ENCODE results near the gene ULBP1. TPM values are rescaled to one million over a fixed set of nuclear protein-coding genes. Genes with fewer than 3 reads are reported as not detected.

ULBP1 gene
- total RNA-seq (2021) = 1.6 and 2.1 TPM in 2 replicates
- long read RNA-seq, transcript ULBP1-201 (5 exons, 3,142 nt) = major isoform, 13 of 13 reads
- long read RNA-seq, partial matches to known transcripts = 0 of 13 reads
- long read RNA-seq, other reads (novel, unspliced or antisense) = 0 of 13 reads

GRCh38 chr6:149963462-149964307, at the start of gene ULBP1:
Gene ULBP1, plus strand, starts transcription at chr6:149963943. Its CDS starts 107 bp downstream, at chr6:149964050.
- H3K4ac ChIP-seq (ENCODE audit: low read depth, low read length) = no peak within 1 kb of the TSS
- H2AFZ ChIP-seq (ENCODE audit: low read length) = no peak within 1 kb of the TSS
- peaks cover 100% of the 10 kb centered on the region for H3K27me3 Mint-ChIP-seq (ENCODE audit: low read depth)
- peak within 1 kb of the TSS; percentile 72 for H3K4me2 ChIP-seq (ENCODE audit: insufficient read depth, insufficient read length, low read length)
- H3K9ac ChIP-seq (ENCODE audit: extremely low read depth, insufficient read length, low read length) = peak within 1 kb of the TSS; percentile 61
- no peak within 1 kb of the TSS for H4K91ac ChIP-seq (ENCODE audit: insufficient read length, low read depth, low read length)
- H2BK5ac ChIP-seq (ENCODE audit: insufficient read length, low read length) = no peak within 1 kb of the TSS
- H3K14ac ChIP-seq (ENCODE audit: insufficient read depth, low read length) = peak within 1 kb of the TSS; percentile 88
- H3K4me1 Mint-ChIP-seq = peaks cover 20 to 25% of the 10 kb centered on the region in 2 experiments
- peaks cover 14% of the 10 kb centered on the region for H3K23me2 ChIP-seq (ENCODE audit: insufficient read length, low read depth, low read length, poor library complexity, severe bottlenecking)
- H3K9me3 Mint-ChIP-seq = no peaks in the 10 kb centered on the region; a peak in 1 of 5 replicates
- H2BK15ac ChIP-seq (ENCODE audit: low read depth, low read length) = no peak within 1 kb of the TSS
- no peaks in the 10 kb centered on the region for H3K79me2 ChIP-seq (ENCODE audit: insufficient read depth, low read length)
- no peak within 1 kb of the TSS for H4K8ac ChIP-seq (replicated peaks; ENCODE audit: insufficient read length, low read depth, low read length)
- no peak within 1 kb of the TSS for H4K5ac ChIP-seq (ENCODE audit: insufficient read length, low read depth, low read length)
- H2BK20ac ChIP-seq (ENCODE audit: low read depth, low read length, poor library complexity, severe bottlenecking) = no peak within 1 kb of the TSS
- H3K56ac ChIP-seq (ENCODE audit: insufficient read length, low read depth, low read length) = no peak within 1 kb of the TSS
- no peak within 1 kb of the TSS for H3K27ac ChIP-seq (ENCODE audit: insufficient read length, low read depth, low read length)
- no peaks in the 10 kb centered on the region for H3K9me3 ChIP-seq (ENCODE audit: control insufficient read depth, low read depth, low read length)
- no peaks in the 10 kb centered on the region for H3K79me1 ChIP-seq (ENCODE audit: insufficient read depth, low read depth, low read length, poor library complexity, severe bottlenecking)
- no peaks in the 10 kb centered on the region for H4K20me1 ChIP-seq (ENCODE audit: control insufficient read depth, insufficient read depth, insufficient read length)
- 0 out of 2 replicates have a peak, but pooled peaks cover 2% of the 10 kb centered on the region for H3K4me1 ChIP-seq (ENCODE audit: insufficient read depth, low read length)
- WGBS (ENCODE audit: extremely low coverage, insufficient read length, low lambda C conversion rate) = no CpG with 5 or more reads among the region's 69 CpGs
- peak; percentile 92 for DNase-seq
- H3K27ac Mint-ChIP-seq = peak within 1 kb of the TSS; percentile 13 to 96 (median 62); a peak in 4 of 7 replicates
- no peak within 1 kb of the TSS for H2BK12ac ChIP-seq (ENCODE audit: insufficient read length, low read depth, low read length)
- no peak for TF ChIP-seq CTCF (conservative IDR thresholded peaks at IDR 0.05)
- peaks cover 0 to 4% (median 0%) of the 10 kb centered on the region in 3 experiments; a peak in 2 of 7 replicates for H3K36me3 Mint-ChIP-seq (ENCODE audit: insufficient read depth in 1 of 3, low read depth in 3 of 3)
- H3K4me3 Mint-ChIP-seq = peak within 1 kb of the TSS; percentile 83 to 85
- H3T11ph ChIP-seq (ENCODE audit: low read length) = no peak within 1 kb of the TSS
- no peak within 1 kb of the TSS for H2BK120ac ChIP-seq (ENCODE audit: low read depth, low read length, poor library complexity, severe bottlenecking)
- peaks cover 54% of the 10 kb centered on the region for H3K27me3 ChIP-seq (ENCODE audit: insufficient read depth, low read length)
- no peak within 1 kb of the TSS for H3K23ac ChIP-seq (ENCODE audit: insufficient read length, low read depth, low read length)
- H3K18ac ChIP-seq (ENCODE audit: insufficient read length, low read depth, low read length) = peak within 1 kb of the TSS; percentile 61
- no peak within 1 kb of the TSS for H2AK5ac ChIP-seq (ENCODE audit: insufficient read length, low read length)

Data from H9 (cell line).